ENCODE measurements around the gene HHAT. TPM values are rescaled to one million over a fixed set of nuclear protein-coding genes. Genes with fewer than 3 reads are reported as not detected.

Gene HHAT
- total and polyA plus RNA-seq, 2 of the 4 experiments (the other 2 are of a cell fraction): 1.7 to 2.5 TPM

- H2AFZ ChIP-seq (replicated peaks; ENCODE audit: low read length, poor library complexity): no peak overlapping the region
- H2BK20ac ChIP-seq (ENCODE audit: low read depth, low read length): no peak overlapping the region
- H3K4me3 ChIP-seq (ENCODE audit: insufficient read depth, low read depth, low read length): no peak overlapping the region
- H4K8ac ChIP-seq (ENCODE audit: low read depth in 2 of 2, low read length in 2 of 2): no peak overlapping the region
- no peaks in the 10 kb centered on the region for H3K79me1 ChIP-seq (ENCODE audit: low read depth in 1 of 2, low read length in 2 of 2)
- no peak overlapping the region for H3K56ac ChIP-seq (ENCODE audit: extremely low read depth, insufficient read depth, low read length)
- no peak overlapping the region for H3K14ac ChIP-seq (replicated peaks; ENCODE audit: low read depth, low read length)
- H4K5ac ChIP-seq (ENCODE audit: low read depth, low read length): no peak overlapping the region
- H2AK9ac ChIP-seq (replicated peaks; ENCODE audit: low read depth, low read length, poor library complexity): no peak overlapping the region
- dilution Hi-C loops (cut with HindIII; ENCODE audit: low sequenced_read_pairs, unreplicated experiment): no loop called here
- no peak overlapping the region for H4K91ac ChIP-seq (ENCODE audit: insufficient read depth, low read depth, low read length)
- H3K9ac ChIP-seq (ENCODE audit: low read depth, low read length): no peak overlapping the region
- H2BK5ac ChIP-seq (ENCODE audit: low read depth, low read length, poor library complexity, severe bottlenecking): no peak overlapping the region
- BruUV-seq (replicated peaks): no TSS peak
- no peaks in the 10 kb centered on the region for H3K9me1 ChIP-seq (ENCODE audit: insufficient read depth, low read length)
- ATAC-seq (ENCODE audit: low read depth): no peak
- CTCF ChIA-PET: interaction anchor here (1.3 kb wide), 1 partner anchor 12 kb away, joined by 8 read pairs; no protein-coding TSS in a partner anchor
- H3K4me2 ChIP-seq (ENCODE audit: low read depth, low read length): no peak overlapping the region
- H3K4ac ChIP-seq (ENCODE audit: low read depth, low read length): no peak overlapping the region
- no peaks in the 10 kb centered on the region for H3K4me1 ChIP-seq (ENCODE audit: control insufficient read depth, insufficient read depth, low read length)
- H3K9me3 ChIP-seq (ENCODE audit: control insufficient read depth, insufficient read depth, low read length): no peaks in the 10 kb centered on the region
- no peak overlapping the region for H2AK5ac ChIP-seq (ENCODE audit: low read depth, low read length)
- H2BK120ac ChIP-seq (ENCODE audit: low read depth, low read length): no peak overlapping the region
- WGBS, 2 experiments (ENCODE audit: extremely low coverage in 2 of 2, insufficient read length in 1 of 2): 100% methylated on average over 1 of the region's 7 CpGs; no CpG with 5 or more reads in 1 of the 2 experiments
- no peaks in the 10 kb centered on the region for H3K36me3 ChIP-seq (ENCODE audit: control insufficient read depth, insufficient read depth, low read length)
- no peak overlapping the region for H3K23ac ChIP-seq (ENCODE audit: low read depth, low read length)
- no peaks in the 10 kb centered on the region for H4K20me1 ChIP-seq (ENCODE audit: insufficient read depth, low read length)
- DNase-seq: no peak
- in situ Hi-C loops (cut with MboI; ENCODE audit: low sequenced_read_pairs): no loop called here
- H2BK15ac ChIP-seq (ENCODE audit: low read depth, low read length): no peak overlapping the region
- H3K27me3 ChIP-seq (ENCODE audit: control insufficient read depth, insufficient read depth, low read length): no peaks in the 10 kb centered on the region
- intact Hi-C loops (cut with micrococcal nuclease): no loop called here
- no peak overlapping the region for H3K27ac ChIP-seq (ENCODE audit: insufficient read depth, low read length)
- TF ChIP-seq ELK1 (IDR thresholded peaks at IDR 0.05; ENCODE audit: borderline replicate concordance, low read depth, low read length) (no peak), MAZ (IDR thresholded peaks at IDR 0.05; ENCODE audit: borderline replicate concordance, low read depth, low read length) (no peak), MAFK (IDR thresholded peaks at IDR 0.05; ENCODE audit: low read depth, low read length) (no peak), FOS (IDR thresholded peaks at IDR 0.05; ENCODE audit: low read depth, low read length) (no peak)
- H3K18ac ChIP-seq (ENCODE audit: low read depth, low read length): no peak overlapping the region
- POLR2A ChIA-PET (ENCODE audit: unreplicated experiment): no interaction called here
These were observed 100.0 kb downstream of the HHAT start for GRCh38 chr1:210428696-210429095.
